Mesodermal cell (in vitro differentiated cells): ENCODE measurements around the gene RUSF1.

Experiments
- H3K27ac ChIP-seq: 2 replicates; pipeline ENCODE4 v1.7.0; 2013; ENCODE audit warnings: mild to moderate bottlenecking, low read depth, low read length, moderate library complexity; ENCODE audit not compliant: severe bottlenecking
- H3K36me3 ChIP-seq: 2 replicates; pipeline ENCODE4 v1.7.1; 2013; ENCODE audit warnings: mild to moderate bottlenecking, low read length, moderate library complexity; ENCODE audit not compliant: control insufficient read depth, insufficient read depth
- H3K4me1 ChIP-seq: one replicate; pipeline ENCODE4 v1.7.1; 2013; ENCODE audit warnings: mild to moderate bottlenecking, low read length; ENCODE audit not compliant: insufficient read depth, control insufficient read depth, poor library complexity, severe bottlenecking
- H3K4me3 ChIP-seq: 2 replicates; pipeline ENCODE4 v1.7.0; 2013; ENCODE audit warnings: low read length, control low read depth, mild to moderate bottlenecking; ENCODE audit not compliant: insufficient read depth, poor library complexity, severe bottlenecking; ENCODE audit errors: extremely low read depth
- H3K9me3 ChIP-seq: 2 replicates; pipeline ENCODE4 v1.7.1; 2013; ENCODE audit warnings: mild to moderate bottlenecking, low read length, moderate library complexity; ENCODE audit not compliant: control insufficient read depth
- WGBS, 2 experiments: methylation state at CpG; one replicate each; pipeline ENCODE4 v1.1.5; 2013; ENCODE audit warnings: missing lambda C conversion rate in 2 of 2; ENCODE audit not compliant: insufficient coverage in 2 of 2; 5-methylcytosine and 5-hydroxymethylcytosine counted together

Gene RUSF1

GRCh38 chr16:31476303-31477219 is 31.6 kb downstream of the RUSF1 start:
- H3K9me3 ChIP-seq, result no peaks in the 10 kb centered on the region
- no peak overlapping the region for H3K27ac ChIP-seq
- WGBS, 2 experiments, result 77 to 78% methylated on average over 45 to 54 of the region's 68 CpGs
- H3K4me3 ChIP-seq, result no peak overlapping the region
- H3K4me1 ChIP-seq, result peaks cover 3% of the 10 kb centered on the region
- peaks cover 62% of the 10 kb centered on the region for H3K36me3 ChIP-seq

GRCh38 chr16:31475946-31476302 is 32.3 kb downstream of the RUSF1 start:
- Histone ChIP-seq H3K36me3 (peaks cover 62% of the 10 kb centered on the region), H3K4me3 (no peak overlapping the region), H3K27ac (no peak overlapping the region), H3K9me3 (no peaks in the 10 kb centered on the region), H3K4me1 (peaks cover 8% of the 10 kb centered on the region)
- 91 to 96% methylated on average over 17 to 23 of the region's 26 CpGs for WGBS, 2 experiments

- Histone ChIP-seq H3K27ac (no peak overlapping the region), H3K4me1 (peaks cover 8% of the 10 kb centered on the region), H3K36me3 (peaks cover 62% of the 10 kb centered on the region), H3K9me3 (no peaks in the 10 kb centered on the region), H3K4me3 (no peak overlapping the region)
- 93 to 100% methylated on average over 4 to 5 of the region's 12 CpGs for WGBS, 2 experiments
These were observed 33.1 kb downstream of the RUSF1 start for GRCh38 chr16:31474773-31475738.

- no peak overlapping the region for H3K27ac ChIP-seq
- peaks cover 8% of the 10 kb centered on the region for H3K4me1 ChIP-seq
- no peaks in the 10 kb centered on the region for H3K9me3 ChIP-seq
- peaks cover 61% of the 10 kb centered on the region for H3K36me3 ChIP-seq
- WGBS, 2 experiments, result 84 to 92% methylated on average over 9 to 12 of the region's 12 CpGs
- no peak overlapping the region for H3K4me3 ChIP-seq
These were observed 33.9 kb downstream of the RUSF1 start for GRCh38 chr16:31474173-31474714.

- no peak overlapping the region for H3K4me3 ChIP-seq
- peaks cover 55% of the 10 kb centered on the region for H3K36me3 ChIP-seq
- 91 to 97% methylated on average over 11 to 15 of the region's 17 CpGs for WGBS, 2 experiments
- no peak overlapping the region for H3K27ac ChIP-seq
- no peaks in the 10 kb centered on the region for H3K9me3 ChIP-seq
- H3K4me1 ChIP-seq, result peaks cover 8% of the 10 kb centered on the region
These were observed 34.8 kb downstream of the RUSF1 start for GRCh38 chr16:31473264-31473984.

- Histone ChIP-seq H3K4me1 (peaks cover 8% of the 10 kb centered on the region), H3K9me3 (no peaks in the 10 kb centered on the region), H3K36me3 (peaks cover 53% of the 10 kb centered on the region), H3K4me3 (peak overlapping the region; percentile 64), H3K27ac (peak overlapping the region; percentile 71)
- 55 to 64% methylated on average over 13 to 16 of the region's 20 CpGs for WGBS, 2 experiments
These were observed 35.4 kb downstream of the RUSF1 start for GRCh38 chr16:31472709-31473203.

GRCh38 chr16:31471875-31472708 is 36.1 kb downstream of the RUSF1 start, which contains the start of gene TGFB1I1:
TGFB1I1 (plus strand) TSS chr16:31472152; CDS start chr16:31472189, 37 bp downstream.
- peak within 1 kb of the TSS; percentile 71 for H3K27ac ChIP-seq
- 1 to 3% methylated on average over 11 to 32 of the region's 63 CpGs for WGBS, 2 experiments
- peaks cover 8% of the 10 kb centered on the region for H3K4me1 ChIP-seq

GRCh38 chr16:31471241-31471874 is 36.8 kb downstream of the RUSF1 start:
- Histone ChIP-seq H3K27ac (peak overlapping the region; percentile 12), H3K4me1 (peaks cover 8% of the 10 kb centered on the region), H3K36me3 (peaks cover 51% of the 10 kb centered on the region), H3K4me3 (peak overlapping the region; percentile 64), H3K9me3 (no peaks in the 10 kb centered on the region)
- 42 to 60% methylated on average over 8 of the region's 15 CpGs for WGBS, 2 experiments

More at GRCh38 chr16:31471875-31472708, 36.1 kb downstream of the RUSF1 start, which contains the start of gene TGFB1I1:
- Histone ChIP-seq H3K9me3 (no peaks in the 10 kb centered on the region), H3K36me3 (peaks cover 53% of the 10 kb centered on the region), H3K4me3 (peak within 1 kb of the TSS; percentile 64)

- peaks cover 48% of the 10 kb centered on the region for H3K36me3 ChIP-seq
- H3K4me3 ChIP-seq, result no peak overlapping the region
- H3K27ac ChIP-seq, result no peak overlapping the region
- no peaks in the 10 kb centered on the region for H3K9me3 ChIP-seq
- H3K4me1 ChIP-seq, result peaks cover 8% of the 10 kb centered on the region
- WGBS, 2 experiments, result 92 to 94% methylated on average over 2 of the region's 3 CpGs
These were observed 37.6 kb downstream of the RUSF1 start for GRCh38 chr16:31470615-31471014.
